Ishikawa (cell line): ENCODE data around the gene CUL7.

Experiments used
- CEBPB ChIP-seq: IDR thresholded peaks from 2 replicates; pipeline ENCODE4 v1.6.1; 2012
- CREB1 ChIP-seq: IDR thresholded peaks from 2 replicates; pipeline ENCODE4 v1.6.1; 2012; ENCODE audit warnings: low read depth
- EGR1 ChIP-seq: IDR thresholded peaks from 2 replicates; pipeline ENCODE4 v1.6.1; 2012
- EP300 ChIP-seq: IDR thresholded peaks from 2 replicates; pipeline ENCODE4 v1.6.1; 2012; ENCODE audit warnings: borderline replicate concordance
- FOXM1 ChIP-seq: IDR thresholded peaks from 2 replicates; pipeline ENCODE4 v1.6.1; 2012; ENCODE audit warnings: low read depth, borderline replicate concordance
- MAX ChIP-seq: IDR thresholded peaks from 2 replicates; pipeline ENCODE4 v1.6.1; 2012
- NFIC ChIP-seq: IDR thresholded peaks from 2 replicates; pipeline ENCODE4 v1.6.1; 2012
- RAD21 ChIP-seq: IDR thresholded peaks from 2 replicates; pipeline ENCODE4 v1.6.1; 2012; ENCODE audit warnings: low read depth
- TAF1 ChIP-seq: IDR thresholded peaks from 2 replicates; pipeline ENCODE4 v1.6.1; 2012; ENCODE audit warnings: low read depth, mild to moderate bottlenecking
- TCF12 ChIP-seq: IDR thresholded peaks from 2 replicates; pipeline ENCODE4 v1.6.1; 2012; ENCODE audit warnings: low read depth
- TEAD4 ChIP-seq: IDR thresholded peaks from 2 replicates; pipeline ENCODE4 v1.6.1; 2012
- YY1 ChIP-seq: IDR thresholded peaks from 2 replicates; pipeline ENCODE4 v1.6.1; 2012; ENCODE audit warnings: low read depth
- ZBTB7A ChIP-seq: IDR thresholded peaks from 2 replicates; pipeline ENCODE4 v1.6.1; 2012; ENCODE audit warnings: low read depth
- TF ChIP-seq, protein P1 (sequence below): IDR thresholded peaks from 2 replicates; pipeline ENCODE4 v1.6.1; 2012; ENCODE audit warnings: low read depth, mild to moderate bottlenecking

DNA sequence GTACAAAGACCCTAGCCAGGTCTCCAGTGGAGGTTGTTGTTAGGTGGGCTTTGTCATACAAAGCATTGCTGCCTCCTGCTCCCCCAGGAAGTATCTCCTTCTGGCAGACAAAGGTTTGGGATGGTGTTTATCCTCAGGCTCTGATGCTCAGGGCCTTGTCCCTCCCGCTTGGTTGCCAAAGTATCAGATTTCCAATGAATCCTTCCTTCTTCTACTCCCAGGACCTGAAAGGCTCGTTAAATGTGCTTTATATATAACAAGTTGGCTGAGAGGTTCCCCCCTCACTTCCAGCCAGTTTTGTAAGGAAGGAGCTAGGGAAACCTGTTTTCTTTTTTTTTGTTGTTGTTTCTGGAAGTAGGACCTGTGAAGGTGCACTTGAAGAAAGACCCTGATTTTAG is 36.9 kb upstream of the CUL7 start:
- no peak for TF ChIP-seq RAD21
- TF ChIP-seq, protein P1, sequence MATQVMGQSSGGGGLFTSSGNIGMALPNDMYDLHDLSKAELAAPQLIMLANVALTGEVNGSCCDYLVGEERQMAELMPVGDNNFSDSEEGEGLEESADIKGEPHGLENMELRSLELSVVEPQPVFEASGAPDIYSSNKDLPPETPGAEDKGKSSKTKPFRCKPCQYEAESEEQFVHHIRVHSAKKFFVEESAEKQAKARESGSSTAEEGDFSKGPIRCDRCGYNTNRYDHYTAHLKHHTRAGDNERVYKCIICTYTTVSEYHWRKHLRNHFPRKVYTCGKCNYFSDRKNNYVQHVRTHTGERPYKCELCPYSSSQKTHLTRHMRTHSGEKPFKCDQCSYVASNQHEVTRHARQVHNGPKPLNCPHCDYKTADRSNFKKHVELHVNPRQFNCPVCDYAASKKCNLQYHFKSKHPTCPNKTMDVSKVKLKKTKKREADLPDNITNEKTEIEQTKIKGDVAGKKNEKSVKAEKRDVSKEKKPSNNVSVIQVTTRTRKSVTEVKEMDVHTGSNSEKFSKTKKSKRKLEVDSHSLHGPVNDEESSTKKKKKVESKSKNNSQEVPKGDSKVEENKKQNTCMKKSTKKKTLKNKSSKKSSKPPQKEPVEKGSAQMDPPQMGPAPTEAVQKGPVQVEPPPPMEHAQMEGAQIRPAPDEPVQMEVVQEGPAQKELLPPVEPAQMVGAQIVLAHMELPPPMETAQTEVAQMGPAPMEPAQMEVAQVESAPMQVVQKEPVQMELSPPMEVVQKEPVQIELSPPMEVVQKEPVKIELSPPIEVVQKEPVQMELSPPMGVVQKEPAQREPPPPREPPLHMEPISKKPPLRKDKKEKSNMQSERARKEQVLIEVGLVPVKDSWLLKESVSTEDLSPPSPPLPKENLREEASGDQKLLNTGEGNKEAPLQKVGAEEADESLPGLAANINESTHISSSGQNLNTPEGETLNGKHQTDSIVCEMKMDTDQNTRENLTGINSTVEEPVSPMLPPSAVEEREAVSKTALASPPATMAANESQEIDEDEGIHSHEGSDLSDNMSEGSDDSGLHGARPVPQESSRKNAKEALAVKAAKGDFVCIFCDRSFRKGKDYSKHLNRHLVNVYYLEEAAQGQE, result no peak
- no peak for TF ChIP-seq TCF12
- TF ChIP-seq TAF1, result no peak
- no peak for TF ChIP-seq MAX
- TF ChIP-seq EP300, result no peak
- TF ChIP-seq CEBPB, result no peak
- no peak for TF ChIP-seq TEAD4
- no peak for TF ChIP-seq ZBTB7A
- no peak for TF ChIP-seq FOXM1
- no peak for TF ChIP-seq YY1
- TF ChIP-seq EGR1, result no peak
- no peak for TF ChIP-seq CREB1
- no peak for TF ChIP-seq NFIC
